Neural crest cell (in vitro differentiated cells): ENCODE results near the gene ESR1. TPM values are rescaled to one million over a fixed set of nuclear protein-coding genes. Genes with fewer than 3 reads are reported as not detected.
"Not testable (repeated sequence)": the region's sequence is repeated elsewhere in the genome, so short reads cannot be mapped to it uniquely, and the experiment has no call there.

Source experiments
- DNase-seq: peaks from one replicate; pipeline ENCODE4 v3.0.0; 2021; ENCODE audit warnings: low read depth, mixed read lengths, low spot score
- H3K27ac Mint-ChIP-seq: one replicate; pipeline ENCODE4 v1.8.0; 2021; ENCODE audit warnings: mild to moderate bottlenecking, mixed read lengths; ENCODE audit not compliant: unreplicated experiment
- H3K27me3 Mint-ChIP-seq: 2 replicates; pipeline ENCODE4 v1.8.0; 2021; ENCODE audit warnings: low read depth, mild to moderate bottlenecking, mixed read lengths
- H3K36me3 Mint-ChIP-seq: 2 replicates; pipeline ENCODE4 v1.8.0; 2021; ENCODE audit warnings: low read depth, mild to moderate bottlenecking, mixed read lengths
- H3K4me1 Mint-ChIP-seq: 2 replicates; pipeline ENCODE4 v1.8.0; 2021; ENCODE audit warnings: mixed read lengths
- H3K4me3 Mint-ChIP-seq: one replicate; pipeline ENCODE4 v1.8.0; 2021; ENCODE audit warnings: mild to moderate bottlenecking, mixed read lengths
- H3K9me3 Mint-ChIP-seq: 2 replicates; pipeline ENCODE4 v1.8.0; 2021; ENCODE audit warnings: mixed read lengths
- CTCF ChIP-seq: fragments of 200-600 bp; sonication (generic); conservative IDR thresholded peaks from 2 replicates; pipeline ENCODE4 v1.5.0; 2021; ENCODE audit warnings: antibody characterized with exemption, mild to moderate bottlenecking
- total RNA-seq: library from RNA; stranded (reverse); gene quantifications from 2 replicates; pipeline ENCODE4 v1.2.1, GENCODE V29; 2021

Gene ESR1
- total RNA-seq, 1 donor from 2014 or later: not detected

GRCh38 chr6:152068622-152069261 lies 261.3 kb downstream of the ESR1 start:
- no peak for TF ChIP-seq CTCF
- Mint-ChIP-seq H3K4me3 (no peak overlapping the region), H3K27ac (no peak overlapping the region), H3K36me3 (no peaks in the 10 kb centered on the region), H3K9me3 (no peaks in the 10 kb centered on the region), H3K27me3 (no peaks in the 10 kb centered on the region), H3K4me1 (no peaks in the 10 kb centered on the region)
- DNase-seq: no peak

DNA sequence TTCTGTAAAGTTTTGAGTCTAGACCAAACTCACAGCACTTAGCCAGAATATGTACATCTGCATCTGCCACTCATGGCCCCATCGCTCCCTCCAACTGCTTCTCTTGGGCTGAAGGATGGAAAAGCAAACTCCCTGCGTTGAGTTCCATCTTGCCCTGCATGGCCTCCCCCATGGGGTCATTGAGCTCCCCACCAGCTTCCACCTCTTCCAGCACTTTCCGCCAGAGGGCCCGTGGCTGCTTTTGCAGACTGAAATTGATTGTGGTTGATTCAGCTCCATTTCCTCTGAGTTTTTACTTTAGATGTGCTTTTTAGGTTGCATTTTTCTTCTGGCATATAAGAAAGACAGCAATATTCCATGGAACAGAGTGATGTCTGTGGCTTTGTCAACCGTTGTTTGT lies 263.1 kb downstream of the ESR1 start:
- Mint-ChIP-seq H3K36me3 (peaks cover 2% of the 10 kb centered on the region), H3K9me3 (peaks cover 4% of the 10 kb centered on the region), H3K4me1 (no peaks in the 10 kb centered on the region), H3K27ac (no peak overlapping the region), H3K27me3 (no peaks in the 10 kb centered on the region), H3K4me3 (no peak overlapping the region)
- no peak for DNase-seq
- TF ChIP-seq CTCF: no peak

- Mint-ChIP-seq H3K4me1 (no peaks in the 10 kb centered on the region), H3K27ac (no peak overlapping the region), H3K36me3 (peaks cover 5% of the 10 kb centered on the region), H3K4me3 (no peak overlapping the region), H3K9me3 (peaks cover 4% of the 10 kb centered on the region), H3K27me3 (no peaks in the 10 kb centered on the region)
- no peak for TF ChIP-seq CTCF
- no peak for DNase-seq
Observed at GRCh38 chr6:152071318-152071717, 263.8 kb downstream of the ESR1 start.

DNA sequence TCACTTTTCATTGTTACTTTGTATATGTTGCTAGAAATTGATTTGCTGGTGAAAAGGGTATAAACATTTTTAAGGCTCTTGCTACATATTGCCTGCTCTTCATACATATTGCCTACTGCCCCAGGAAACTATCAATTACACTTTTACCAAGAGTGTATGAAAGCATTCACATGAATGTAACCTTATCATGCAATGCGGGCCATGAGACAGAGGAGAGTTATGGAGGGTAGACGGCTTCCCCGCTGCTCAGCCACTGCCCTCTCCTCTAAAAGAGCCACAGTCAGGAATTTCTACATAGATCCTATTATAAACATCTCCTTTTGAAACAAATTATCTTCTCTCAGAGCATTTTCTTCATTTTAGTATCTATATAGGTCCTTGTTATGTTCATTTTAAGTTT lies 264.4 kb downstream of the ESR1 start:
- Mint-ChIP-seq H3K36me3 (peaks cover 5% of the 10 kb centered on the region), H3K27ac (no peak overlapping the region), H3K27me3 (no peaks in the 10 kb centered on the region), H3K4me1 (no peaks in the 10 kb centered on the region), H3K9me3 (peaks cover 4% of the 10 kb centered on the region), H3K4me3 (no peak overlapping the region)
- no peak for TF ChIP-seq CTCF
- DNase-seq: no peak

- peaks cover 11% of the 10 kb centered on the region for H3K27me3 Mint-ChIP-seq
- not testable (repeated sequence) for DNase-seq, H3K36me3 Mint-ChIP-seq, H3K4me3 Mint-ChIP-seq, H3K27ac Mint-ChIP-seq, H3K4me1 Mint-ChIP-seq, H3K9me3 Mint-ChIP-seq
Observed at GRCh38 chr6:152076242-152076641, 268.8 kb downstream of the ESR1 start.

DNA sequence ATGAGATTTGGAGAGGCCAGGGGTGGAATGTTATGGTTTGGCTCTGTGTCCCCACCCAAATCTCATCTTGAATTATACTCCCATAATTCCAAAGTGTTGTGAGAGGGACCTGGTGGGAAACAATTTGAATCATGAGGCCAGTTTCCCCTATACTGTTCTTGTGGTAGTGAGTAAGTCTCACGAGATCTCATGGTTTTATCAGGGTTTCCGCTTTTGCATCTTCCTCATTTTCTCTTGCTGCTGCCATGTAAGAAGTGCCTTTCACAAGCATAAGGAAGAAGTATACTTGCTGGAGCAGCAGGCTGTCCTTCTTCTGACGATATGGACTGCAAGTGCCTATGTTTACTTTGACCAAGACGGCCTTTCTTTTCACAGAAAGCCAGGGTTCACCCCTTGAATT lies 270.5 kb downstream of the ESR1 start:
- H3K27me3 Mint-ChIP-seq: peaks cover 11% of the 10 kb centered on the region
- peaks cover 5% of the 10 kb centered on the region for H3K36me3 Mint-ChIP-seq
- H3K4me3 Mint-ChIP-seq: no peak overlapping the region
- H3K27ac Mint-ChIP-seq: no peak overlapping the region
- peaks cover 9% of the 10 kb centered on the region for H3K9me3 Mint-ChIP-seq
- H3K4me1 Mint-ChIP-seq: no peaks in the 10 kb centered on the region
- no peak for DNase-seq
- no peak for TF ChIP-seq CTCF
